Islet of Langerhans (tissue), 1 donor: Measurements from ENCODE around the gene EZH2.

Source experiments
- FAIRE-seq: peaks from one replicate; lab custom pipeline; 2011; peaks lifted over from hg19 to GRCh38; lab: Jason Lieb, UNC

EZH2 gene

GRCh38 chr7:148884049-148884298, at the start of gene EZH2:
Gene EZH2, minus strand, starts transcription at chr7:148884291. Its CDS starts 36,993 bp downstream, at chr7:148847298.
- no peak for FAIRE-seq

- FAIRE-seq = no peak
Observed at GRCh38 chr7:148931470-148931869, 47.4 kb upstream of the EZH2 start.

- FAIRE-seq = no peak
Observed at GRCh38 chr7:148930335-148930734, 46.2 kb upstream of the EZH2 start.

GRCh38 chr7:148929176-148929575, 45.1 kb upstream of the EZH2 start:
- no peak for FAIRE-seq

GRCh38 chr7:148927123-148928045, 43.3 kb upstream of the EZH2 start:
- FAIRE-seq = no peak

GRCh38 chr7:148925836-148926235, 41.7 kb upstream of the EZH2 start:
- FAIRE-seq = no peak

GRCh38 chr7:148924011-148924410, 39.9 kb upstream of the EZH2 start:
- FAIRE-seq = no peak

- FAIRE-seq = no peak
Observed at GRCh38 chr7:148921806-148922205, 37.7 kb upstream of the EZH2 start.

GRCh38 chr7:148921189-148921588, 37.1 kb upstream of the EZH2 start:
- FAIRE-seq = no peak

GRCh38 chr7:148919859-148920258, 35.8 kb upstream of the EZH2 start:
- FAIRE-seq = no peak

GRCh38 chr7:148918058-148918596, 34.0 kb upstream of the EZH2 start:
- no peak for FAIRE-seq

- no peak for FAIRE-seq
Observed at GRCh38 chr7:148916186-148916585, 32.1 kb upstream of the EZH2 start.

GRCh38 chr7:148915211-148915610, 31.1 kb upstream of the EZH2 start:
- no peak for FAIRE-seq

- no peak for FAIRE-seq
Observed at GRCh38 chr7:148914208-148914777, 30.2 kb upstream of the EZH2 start.

- FAIRE-seq = no peak
Observed at GRCh38 chr7:148912758-148913541, 28.9 kb upstream of the EZH2 start.

- FAIRE-seq = no peak
Observed at GRCh38 chr7:148912151-148912550, 28.1 kb upstream of the EZH2 start.

- FAIRE-seq = no peak
Observed at GRCh38 chr7:148911626-148912025, 27.5 kb upstream of the EZH2 start.

- no peak for FAIRE-seq
Observed at GRCh38 chr7:148909568-148909967, 25.5 kb upstream of the EZH2 start.

- no peak for FAIRE-seq
Observed at GRCh38 chr7:148906707-148907498, 22.8 kb upstream of the EZH2 start.

GRCh38 chr7:148905093-148905666, 21.1 kb upstream of the EZH2 start:
- FAIRE-seq = no peak

GRCh38 chr7:148903504-148903903, 19.4 kb upstream of the EZH2 start:
- FAIRE-seq = no peak

GRCh38 chr7:148901178-148901577, 17.1 kb upstream of the EZH2 start:
- no peak for FAIRE-seq
